HCT116 (cell line): ENCODE data around the gene CAMK2N1. TPM values are rescaled to one million over a fixed set of nuclear protein-coding genes. Genes with fewer than 3 reads are reported as not detected.

Experiments used
- ATAC-seq: fragments of 200-7000 bp; cut with Tn5 transposase; 2 replicates; pipeline ENCODE4 v1.9.1; 2020; ENCODE audit warnings: mild to moderate bottlenecking, moderate library complexity
- BruUV-seq: library from RNA; stranded (reverse); fragments of 400-500 nt; replicated peaks from 2 replicates; lab custom pipeline; 2021; lab: Mats Ljungman, UMichigan
- CTCF ChIA-PET: fragments of 300-600 bp; sonication (Branson Sonifier 250); formaldehyde crosslinking; loops from one replicate; lab custom pipeline; 2021; ENCODE audit warnings: antibody characterized with exemption; lab: Charles Lee
- POLR2A ChIA-PET: fragments of 300-600, 350-600 bp; sonication (Branson Sonifier 250); formaldehyde crosslinking; loops from one replicate; lab custom pipeline; 2021; ENCODE audit warnings: antibody characterized with exemption; lab: Charles Lee
- RAD21 ChIA-PET, 2 experiments: fragments of 300-600 bp; sonication (Branson Sonifier 250); formaldehyde crosslinking; loops; one replicate each; lab custom pipeline; 2023; ENCODE audit warnings: low total read pairs in 2 of 2; ENCODE audit not compliant: uncharacterized antibody in 2 of 2, unreplicated experiment in 2 of 2, low non-redundant PET in 1 of 2; lab: Charles Lee
- DNase-seq: peaks from one replicate; pipeline ENCODE4 v3.0.0-alpha.2; 2010; ENCODE audit warnings: low read depth, low spot score
- H2AFZ ChIP-seq: fragments of 200-600 bp; shearing (Covaris generic), sonication (generic); 2 replicates; pipeline ENCODE4 v1.6.1; 2017; ENCODE audit warnings: low read depth, mixed run types, mixed read lengths, antibody characterized with exemption, low read length; ENCODE audit not compliant: poor library complexity, severe bottlenecking
- H3K27ac ChIP-seq: 2 replicates; pipeline ENCODE4 v1.5.1; 2012; ENCODE audit warnings: low read depth, low read length
- H3K27me3 ChIP-seq: fragments of 200-600 bp; sonication (generic); 2 replicates; pipeline ENCODE4 v1.6.1; 2016; ENCODE audit warnings: mixed run types, low read length, mixed read lengths; ENCODE audit not compliant: insufficient read depth
- H3K36me3 ChIP-seq, 2 experiments: fragments of 200-500 bp in 1 of 2; fragments of 200-600 bp in 1 of 2; sonication (Bioruptor generic) in 1 of 2; sonication (generic) in 1 of 2; 2 replicates each; pipeline versions ENCODE4 v1.5.1 to v1.6.1; 2014 to 2016; ENCODE audit warnings: low read length in 2 of 2, inconsistent platforms in 1 of 2, mixed read lengths in 1 of 2, mixed run types in 1 of 2; ENCODE audit not compliant: insufficient read depth in 2 of 2, control insufficient read depth in 1 of 2
- H3K4me1 ChIP-seq, 2 experiments: fragments of 200-600 bp in 1 of 2; sonication (generic) in 1 of 2; 2 replicates each; pipeline versions ENCODE4 v1.5.1 to v1.6.1; 2012 to 2017; ENCODE audit warnings: low read length in 2 of 2, inconsistent platforms in 1 of 2, mild to moderate bottlenecking in 1 of 2, mixed read lengths in 1 of 2, mixed run types in 1 of 2, moderate library complexity in 1 of 2; ENCODE audit not compliant: insufficient read depth in 2 of 2, control insufficient read depth in 1 of 2
- H3K4me2 ChIP-seq: fragments of 200-600 bp; sonication (generic); 2 replicates; pipeline ENCODE4 v1.6.1; 2017; ENCODE audit warnings: mixed run types, low read length, mixed read lengths
- H3K4me3 ChIP-seq, 2 experiments: fragments of 200-600 bp in 1 of 2; sonication (generic) in 1 of 2; replicated peaks in 1 of 2; 2 replicates each; pipeline ENCODE4 v1.5.1; 2011 to 2016; ENCODE audit warnings: low read length in 2 of 2, control low read depth in 1 of 2, low read depth in 1 of 2, mild to moderate bottlenecking in 1 of 2, mixed read lengths in 1 of 2, mixed run types in 1 of 2
- H3K79me2 ChIP-seq: fragments of 200-600 bp; sonication (generic); 2 replicates; pipeline ENCODE4 v1.6.1; 2017; ENCODE audit warnings: mild to moderate bottlenecking, mixed run types, low read length, moderate library complexity, mixed read lengths; ENCODE audit not compliant: insufficient read depth
- H3K9ac ChIP-seq: fragments of 200-600 bp; sonication (generic); 2 replicates; pipeline ENCODE4 v1.6.1; 2016; ENCODE audit warnings: low read length, mixed read lengths
- H3K9me2 ChIP-seq: fragments of 200-600 bp; sonication (generic), shearing (Covaris generic); 2 replicates; pipeline ENCODE4 v1.6.1; 2017; ENCODE audit warnings: mixed run types, mild to moderate bottlenecking, moderate library complexity; ENCODE audit not compliant: insufficient read depth
- H3K9me3 ChIP-seq, 2 experiments: fragments of 200-500 bp in 1 of 2; fragments of 200-600 bp in 1 of 2; sonication (Bioruptor generic) in 1 of 2; sonication (generic) in 1 of 2; 2 replicates each; pipeline ENCODE4 v1.6.1; 2014 to 2017; ENCODE audit warnings: low read length in 2 of 2, mixed read lengths in 2 of 2, inconsistent platforms in 1 of 2, low read depth in 1 of 2, mild to moderate bottlenecking in 1 of 2, mixed run types in 1 of 2, moderate library complexity in 1 of 2; ENCODE audit not compliant: control insufficient read depth in 1 of 2, insufficient read depth in 1 of 2
- H4K20me1 ChIP-seq: fragments of 200-600 bp; sonication (generic), shearing (Covaris generic); 2 replicates; pipeline ENCODE4 v1.6.1; 2017; ENCODE audit warnings: mixed run types, mild to moderate bottlenecking, moderate library complexity; ENCODE audit not compliant: insufficient read depth
- CEBPB ChIP-seq: IDR thresholded peaks from 2 replicates; pipeline ENCODE4 v1.6.1; 2012; ENCODE audit warnings: low read depth
- ELF1 ChIP-seq: IDR thresholded peaks from 2 replicates; pipeline ENCODE4 v1.6.1; 2012; ENCODE audit warnings: low read depth, borderline replicate concordance
- EZH2 ChIP-seq: fragments of 200-600 bp; sonication (generic); IDR thresholded peaks from 2 replicates; pipeline ENCODE4 v1.6.1; 2017; ENCODE audit warnings: antibody characterized with exemption, mixed run types
- EZH2phosphoT487 ChIP-seq: fragments of 200-600 bp; IDR thresholded peaks from 2 replicates; pipeline ENCODE4 v1.6.1; 2018; ENCODE audit warnings: antibody characterized with exemption, borderline replicate concordance
- JUND ChIP-seq: IDR thresholded peaks from 2 replicates; pipeline ENCODE4 v1.6.1; 2012
- POLR2A ChIP-seq: IDR thresholded peaks from 2 replicates; pipeline ENCODE4 v1.7.0; 2011; ENCODE audit warnings: borderline replicate concordance; ENCODE audit not compliant: insufficient read depth, insufficient read length; ENCODE audit errors: extremely low read depth
- POLR2AphosphoS5 ChIP-seq: IDR thresholded peaks from 2 replicates; pipeline ENCODE4 v1.6.1; 2011; ENCODE audit warnings: mild to moderate bottlenecking, low read depth, low read length, moderate library complexity
- RAD21 ChIP-seq: IDR thresholded peaks from 2 replicates; pipeline ENCODE4 v1.6.1; 2012; ENCODE audit warnings: low read depth, mild to moderate bottlenecking
- SIN3A ChIP-seq: IDR thresholded peaks from 2 replicates; pipeline ENCODE4 v1.6.1; 2012; ENCODE audit warnings: low read depth
- SRF ChIP-seq: IDR thresholded peaks from 2 replicates; pipeline ENCODE4 v1.6.1; 2012; ENCODE audit warnings: low read depth
- TCF7L2 ChIP-seq: IDR thresholded peaks from 2 replicates; pipeline ENCODE4 v1.7.0; 2011; ENCODE audit warnings: borderline replicate concordance, inconsistent platforms; ENCODE audit not compliant: insufficient read depth, insufficient read length; ENCODE audit errors: extremely low read depth
- YY1 ChIP-seq: IDR thresholded peaks from 2 replicates; pipeline ENCODE4 v1.6.1; 2011; ENCODE audit warnings: low read length, low read depth, moderate library complexity, mild to moderate bottlenecking; ENCODE audit not compliant: insufficient replicate concordance; ENCODE audit errors: extremely low read depth
- ZNF274 ChIP-seq: fragments of 200-500 bp; sonication (Bioruptor generic); IDR thresholded peaks from 2 replicates; pipeline ENCODE4 v1.6.1; 2014; ENCODE audit warnings: mild to moderate bottlenecking, low read depth, low read length, inconsistent platforms
- intact Hi-C: fragments of 100-400 bp; cut with micrococcal nuclease; formaldehyde crosslinking; loops from 2 replicates; pipeline ENCODE4 v1.10.0; 2022
- total RNA-seq: library from RNA; stranded (reverse); gene quantifications from one replicate; pipeline ENCODE4 v1.2.1, GENCODE V29; 2021; ENCODE audit not compliant: unreplicated experiment
- TF ChIP-seq, protein P1 (sequence below): IDR thresholded peaks from 2 replicates; pipeline ENCODE4 v1.6.1; 2012
- TF ChIP-seq, protein P2 (sequence below): IDR thresholded peaks from 2 replicates; pipeline ENCODE4 v1.6.1; 2011; ENCODE audit warnings: mild to moderate bottlenecking, low read length, moderate library complexity; ENCODE audit not compliant: insufficient replicate concordance; ENCODE audit errors: extremely low read depth
- TF ChIP-seq, protein P3 (sequence below), 3 experiments: fragments of 200-600 bp in 1 of 3; sonication (generic) in 1 of 3; IDR thresholded peaks in 2 of 3; conservative IDR thresholded peaks in 1 of 3; 2 replicates each; pipeline ENCODE4 v1.5.1; 2012 to 2017; ENCODE audit warnings: low read depth in 2 of 3, low read length in 2 of 3, antibody characterized with exemption in 1 of 3, borderline replicate concordance in 1 of 3, control low read depth in 1 of 3, mild to moderate bottlenecking in 1 of 3, mixed read lengths in 1 of 3, mixed run types in 1 of 3, moderate library complexity in 1 of 3; ENCODE audit not compliant: insufficient read depth in 1 of 3
- TF ChIP-seq, protein P4 (sequence below): IDR thresholded peaks from 2 replicates; pipeline ENCODE4 v1.6.1; 2012; ENCODE audit warnings: low read depth

Gene CAMK2N1
- total RNA-seq, 1 experiment from 2014 or later, result 20.5 TPM

DNA sequence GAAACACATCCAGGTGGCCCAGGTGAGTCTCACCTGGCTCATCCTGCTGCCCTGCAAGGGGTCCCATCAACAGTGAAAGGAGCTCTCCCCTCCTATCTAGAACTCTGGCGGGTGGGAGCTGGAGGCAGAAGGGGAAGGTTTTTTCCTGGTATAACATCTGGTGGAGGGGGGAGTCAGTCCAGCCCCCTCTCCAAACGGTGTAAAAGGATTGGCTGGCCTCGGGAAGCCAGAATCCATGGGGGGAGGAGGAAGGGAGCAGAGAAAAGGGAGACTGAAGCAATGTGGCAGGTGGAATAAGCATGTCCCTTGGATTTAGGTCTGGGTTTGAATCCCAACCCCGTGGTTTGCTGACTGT, 1.2 kb upstream of the CAMK2N1 start:
- H3K9ac ChIP-seq, result peak overlapping the region; percentile 83

More for the DNA sequence above, 1.2 kb upstream of the CAMK2N1 start:
- Histone ChIP-seq H3K4me2 (peak overlapping the region; percentile 95), H3K9me2 (no peaks in the 10 kb centered on the region), H4K20me1 (no peaks in the 10 kb centered on the region), H3K27me3 (no peaks in the 10 kb centered on the region), H3K36me3 (no peaks in the 10 kb centered on the region), H3K79me2 (peaks cover 18% of the 10 kb centered on the region), H3K9me3 (no peaks in the 10 kb centered on the region), H3K4me3 (peak overlapping the region; percentile 77 to 94), H2AFZ (no peak overlapping the region), H3K27ac (no peak overlapping the region; the same call in 1 of the 2 replicates), H3K4me1 (peaks cover 8 to 35% of the 10 kb centered on the region in 2 experiments; a peak in 3 of 4 replicates)
- intact Hi-C loops, result no loop called here
- TF ChIP-seq SIN3A, result no peak
- TF ChIP-seq, protein P1, sequence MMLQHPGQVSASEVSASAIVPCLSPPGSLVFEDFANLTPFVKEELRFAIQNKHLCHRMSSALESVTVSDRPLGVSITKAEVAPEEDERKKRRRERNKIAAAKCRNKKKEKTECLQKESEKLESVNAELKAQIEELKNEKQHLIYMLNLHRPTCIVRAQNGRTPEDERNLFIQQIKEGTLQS, result no peak
- TF ChIP-seq EZH2phosphoT487, result no peak
- TF ChIP-seq POLR2A, result no peak
- TF ChIP-seq TCF7L2, result no peak
- TF ChIP-seq ELF1, result no peak
- TF ChIP-seq YY1, result no peak
- TF ChIP-seq POLR2AphosphoS5, result no peak
- no peak for TF ChIP-seq CEBPB
- TF ChIP-seq, protein P2, sequence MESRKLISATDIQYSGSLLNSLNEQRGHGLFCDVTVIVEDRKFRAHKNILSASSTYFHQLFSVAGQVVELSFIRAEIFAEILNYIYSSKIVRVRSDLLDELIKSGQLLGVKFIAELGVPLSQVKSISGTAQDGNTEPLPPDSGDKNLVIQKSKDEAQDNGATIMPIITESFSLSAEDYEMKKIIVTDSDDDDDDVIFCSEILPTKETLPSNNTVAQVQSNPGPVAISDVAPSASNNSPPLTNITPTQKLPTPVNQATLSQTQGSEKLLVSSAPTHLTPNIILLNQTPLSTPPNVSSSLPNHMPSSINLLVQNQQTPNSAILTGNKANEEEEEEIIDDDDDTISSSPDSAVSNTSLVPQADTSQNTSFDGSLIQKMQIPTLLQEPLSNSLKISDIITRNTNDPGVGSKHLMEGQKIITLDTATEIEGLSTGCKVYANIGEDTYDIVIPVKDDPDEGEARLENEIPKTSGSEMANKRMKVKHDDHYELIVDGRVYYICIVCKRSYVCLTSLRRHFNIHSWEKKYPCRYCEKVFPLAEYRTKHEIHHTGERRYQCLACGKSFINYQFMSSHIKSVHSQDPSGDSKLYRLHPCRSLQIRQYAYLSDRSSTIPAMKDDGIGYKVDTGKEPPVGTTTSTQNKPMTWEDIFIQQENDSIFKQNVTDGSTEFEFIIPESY, result no peak
- TF ChIP-seq JUND, result no peak
- TF ChIP-seq, protein P3, sequence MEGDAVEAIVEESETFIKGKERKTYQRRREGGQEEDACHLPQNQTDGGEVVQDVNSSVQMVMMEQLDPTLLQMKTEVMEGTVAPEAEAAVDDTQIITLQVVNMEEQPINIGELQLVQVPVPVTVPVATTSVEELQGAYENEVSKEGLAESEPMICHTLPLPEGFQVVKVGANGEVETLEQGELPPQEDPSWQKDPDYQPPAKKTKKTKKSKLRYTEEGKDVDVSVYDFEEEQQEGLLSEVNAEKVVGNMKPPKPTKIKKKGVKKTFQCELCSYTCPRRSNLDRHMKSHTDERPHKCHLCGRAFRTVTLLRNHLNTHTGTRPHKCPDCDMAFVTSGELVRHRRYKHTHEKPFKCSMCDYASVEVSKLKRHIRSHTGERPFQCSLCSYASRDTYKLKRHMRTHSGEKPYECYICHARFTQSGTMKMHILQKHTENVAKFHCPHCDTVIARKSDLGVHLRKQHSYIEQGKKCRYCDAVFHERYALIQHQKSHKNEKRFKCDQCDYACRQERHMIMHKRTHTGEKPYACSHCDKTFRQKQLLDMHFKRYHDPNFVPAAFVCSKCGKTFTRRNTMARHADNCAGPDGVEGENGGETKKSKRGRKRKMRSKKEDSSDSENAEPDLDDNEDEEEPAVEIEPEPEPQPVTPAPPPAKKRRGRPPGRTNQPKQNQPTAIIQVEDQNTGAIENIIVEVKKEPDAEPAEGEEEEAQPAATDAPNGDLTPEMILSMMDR (IDR thresholded peaks at IDR 0.05 in 2 of 3, conservative IDR thresholded peaks at IDR 0.05 in 1 of 3; ENCODE audit: borderline replicate concordance in 1 of 3, insufficient read depth in 1 of 3, low read depth in 2 of 3, low read length in 2 of 3), result no peak
- no peak for TF ChIP-seq EZH2
- no peak for TF ChIP-seq ZNF274
- TF ChIP-seq SRF, result no peak
- TF ChIP-seq, protein P4, sequence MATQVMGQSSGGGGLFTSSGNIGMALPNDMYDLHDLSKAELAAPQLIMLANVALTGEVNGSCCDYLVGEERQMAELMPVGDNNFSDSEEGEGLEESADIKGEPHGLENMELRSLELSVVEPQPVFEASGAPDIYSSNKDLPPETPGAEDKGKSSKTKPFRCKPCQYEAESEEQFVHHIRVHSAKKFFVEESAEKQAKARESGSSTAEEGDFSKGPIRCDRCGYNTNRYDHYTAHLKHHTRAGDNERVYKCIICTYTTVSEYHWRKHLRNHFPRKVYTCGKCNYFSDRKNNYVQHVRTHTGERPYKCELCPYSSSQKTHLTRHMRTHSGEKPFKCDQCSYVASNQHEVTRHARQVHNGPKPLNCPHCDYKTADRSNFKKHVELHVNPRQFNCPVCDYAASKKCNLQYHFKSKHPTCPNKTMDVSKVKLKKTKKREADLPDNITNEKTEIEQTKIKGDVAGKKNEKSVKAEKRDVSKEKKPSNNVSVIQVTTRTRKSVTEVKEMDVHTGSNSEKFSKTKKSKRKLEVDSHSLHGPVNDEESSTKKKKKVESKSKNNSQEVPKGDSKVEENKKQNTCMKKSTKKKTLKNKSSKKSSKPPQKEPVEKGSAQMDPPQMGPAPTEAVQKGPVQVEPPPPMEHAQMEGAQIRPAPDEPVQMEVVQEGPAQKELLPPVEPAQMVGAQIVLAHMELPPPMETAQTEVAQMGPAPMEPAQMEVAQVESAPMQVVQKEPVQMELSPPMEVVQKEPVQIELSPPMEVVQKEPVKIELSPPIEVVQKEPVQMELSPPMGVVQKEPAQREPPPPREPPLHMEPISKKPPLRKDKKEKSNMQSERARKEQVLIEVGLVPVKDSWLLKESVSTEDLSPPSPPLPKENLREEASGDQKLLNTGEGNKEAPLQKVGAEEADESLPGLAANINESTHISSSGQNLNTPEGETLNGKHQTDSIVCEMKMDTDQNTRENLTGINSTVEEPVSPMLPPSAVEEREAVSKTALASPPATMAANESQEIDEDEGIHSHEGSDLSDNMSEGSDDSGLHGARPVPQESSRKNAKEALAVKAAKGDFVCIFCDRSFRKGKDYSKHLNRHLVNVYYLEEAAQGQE, result no peak
- no peak for TF ChIP-seq RAD21
- POLR2A ChIA-PET, result no interaction called here
- ATAC-seq (0 out of 2 replicates have a peak, but pooled peaks have one; percentile 0), DNase-seq (no peak)
- RAD21 ChIA-PET, result no interaction called here
- BruUV-seq, result no TSS peak
- CTCF ChIA-PET, result no interaction called here
